Amygdala (tissue), 56 donors: ENCODE results near the gene EGF.
A peak's percentile ranks its signal among the peaks of the same experiment; 100 is the strongest.
"Not testable (repeated sequence)": the region's sequence is repeated elsewhere in the genome, so short reads cannot be mapped to it uniquely, and the experiment has no call there.

ENCODE experiments used
- DNase-seq, 56 donors: peaks; one replicate each; lab custom pipeline; 2025; lab: John Stamatoyannopoulos, UW

EGF gene

GRCh38 chr4:109913596-109914241 is 1.0 kb downstream of the EGF start:
- no peak for DNase-seq

- no peak for DNase-seq
These were observed 1.6 kb downstream of the EGF start for GRCh38 chr4:109914322-109914721.

- no peak for DNase-seq
These were observed 2.8 kb downstream of the EGF start for GRCh38 chr4:109915385-109916026.

GRCh38 chr4:109916027-109916409 is 3.3 kb downstream of the EGF start:
- no peak for DNase-seq

- peak in 5 of 56 donors; percentile 1 to 4 (median 2) for DNase-seq
These were observed 8.7 kb downstream of the EGF start for GRCh38 chr4:109921384-109921808.

- no peak for DNase-seq
These were observed 12.7 kb downstream of the EGF start for GRCh38 chr4:109925396-109925795.

- DNase-seq = no peak
These were observed 15.8 kb downstream of the EGF start for GRCh38 chr4:109928327-109929045.

GRCh38 chr4:109930464-109930863 is 17.8 kb downstream of the EGF start:
- no peak for DNase-seq

- DNase-seq = no peak
These were observed 18.2 kb downstream of the EGF start for GRCh38 chr4:109930872-109931271.

- no peak for DNase-seq
These were observed 18.6 kb downstream of the EGF start for GRCh38 chr4:109931318-109931717.

- not testable (repeated sequence) for DNase-seq
These were observed 24.7 kb downstream of the EGF start for GRCh38 chr4:109937352-109937751.

GRCh38 chr4:109939190-109939589 is 26.5 kb downstream of the EGF start:
- DNase-seq = no peak

GRCh38 chr4:109942292-109942926 is 29.7 kb downstream of the EGF start:
- no peak for DNase-seq

- DNase-seq = no peak
These were observed 31.1 kb downstream of the EGF start for GRCh38 chr4:109943745-109944144.

- DNase-seq = no peak
These were observed 31.9 kb downstream of the EGF start for GRCh38 chr4:109944591-109944990.

GRCh38 chr4:109945056-109945455 is 32.4 kb downstream of the EGF start:
- DNase-seq = no peak

- no peak for DNase-seq
These were observed 33.4 kb downstream of the EGF start for GRCh38 chr4:109946120-109946519.

GRCh38 chr4:109947457-109947856 is 34.8 kb downstream of the EGF start:
- DNase-seq = no peak

GRCh38 chr4:109947918-109948317 is 35.2 kb downstream of the EGF start:
- no peak for DNase-seq

GRCh38 chr4:109949099-109949718 is 36.5 kb downstream of the EGF start:
- DNase-seq = not testable (repeated sequence)

GRCh38 chr4:109952612-109953011 is 39.9 kb downstream of the EGF start:
- no peak for DNase-seq
